Stimulated activated CD4-positive, alpha-beta T cell treated with anti-CD3 and anti-CD28 coated beads, Interleukin-12 subunit alpha, Interleukin-12 subunit beta, amount 100 ng/mL, for 4 hours (primary cell): ENCODE results near the gene DCHS2.

Source experiments
- DNase-seq: peaks from one replicate; pipeline ENCODE4 v3.0.0-alpha.2; 2020

The DCHS2 gene, protein sequence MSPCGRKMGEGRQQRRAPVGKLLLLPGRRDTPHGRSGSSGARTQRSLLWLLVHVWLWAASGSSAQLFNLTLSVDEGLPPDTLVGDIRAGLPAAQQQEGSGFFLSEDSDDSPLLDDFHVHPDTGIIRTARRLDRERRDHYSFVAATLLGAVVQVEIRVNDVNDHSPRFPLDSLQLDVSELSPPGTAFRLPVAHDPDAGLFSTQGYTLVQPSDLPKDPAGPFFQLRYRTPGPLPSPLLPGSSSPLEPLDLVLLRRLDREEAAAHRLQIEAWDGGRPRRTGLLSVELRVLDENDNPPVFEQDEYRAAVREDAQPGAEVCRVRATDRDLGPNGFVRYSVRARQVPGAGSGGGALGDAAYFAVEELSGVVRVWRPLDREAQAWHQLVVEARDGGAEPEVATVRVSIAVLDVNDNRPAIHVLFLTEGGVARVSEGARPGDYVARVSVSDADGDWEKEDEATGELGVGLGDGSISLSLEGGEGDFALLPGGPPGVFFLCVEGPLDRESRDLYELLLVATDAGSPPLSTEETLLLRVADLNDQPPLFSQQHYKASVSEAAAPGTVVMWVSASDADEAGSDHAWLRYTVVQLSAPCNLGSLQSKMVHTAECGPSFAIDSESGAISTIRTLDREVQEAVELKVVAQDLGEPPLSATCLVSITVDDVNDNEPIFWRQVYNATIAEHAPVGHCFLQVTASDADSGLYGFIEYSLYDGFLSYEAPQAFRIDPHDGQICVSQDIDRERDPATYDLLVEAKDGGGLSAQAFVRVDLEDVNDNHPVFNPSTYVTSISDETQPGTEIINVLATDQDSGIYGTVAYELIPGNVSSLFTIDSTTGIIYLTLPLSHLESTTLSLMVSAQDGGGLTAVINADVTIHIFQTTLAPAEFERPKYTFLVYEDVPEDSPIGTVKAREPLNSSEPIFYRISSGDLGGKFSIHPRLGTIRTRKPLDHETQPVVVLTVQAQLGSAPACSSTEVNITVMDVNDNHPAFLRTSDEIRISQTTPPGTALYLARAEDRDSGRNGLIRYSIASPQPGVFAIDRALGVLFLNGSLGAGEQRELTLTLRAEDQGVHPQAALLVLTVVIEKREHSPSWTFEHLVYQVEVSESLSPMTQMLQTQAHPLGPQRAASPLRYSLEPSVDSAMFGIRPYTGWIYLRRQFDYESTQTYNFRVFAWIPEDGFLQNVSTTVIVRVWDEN (N-terminal part only)

DNA sequence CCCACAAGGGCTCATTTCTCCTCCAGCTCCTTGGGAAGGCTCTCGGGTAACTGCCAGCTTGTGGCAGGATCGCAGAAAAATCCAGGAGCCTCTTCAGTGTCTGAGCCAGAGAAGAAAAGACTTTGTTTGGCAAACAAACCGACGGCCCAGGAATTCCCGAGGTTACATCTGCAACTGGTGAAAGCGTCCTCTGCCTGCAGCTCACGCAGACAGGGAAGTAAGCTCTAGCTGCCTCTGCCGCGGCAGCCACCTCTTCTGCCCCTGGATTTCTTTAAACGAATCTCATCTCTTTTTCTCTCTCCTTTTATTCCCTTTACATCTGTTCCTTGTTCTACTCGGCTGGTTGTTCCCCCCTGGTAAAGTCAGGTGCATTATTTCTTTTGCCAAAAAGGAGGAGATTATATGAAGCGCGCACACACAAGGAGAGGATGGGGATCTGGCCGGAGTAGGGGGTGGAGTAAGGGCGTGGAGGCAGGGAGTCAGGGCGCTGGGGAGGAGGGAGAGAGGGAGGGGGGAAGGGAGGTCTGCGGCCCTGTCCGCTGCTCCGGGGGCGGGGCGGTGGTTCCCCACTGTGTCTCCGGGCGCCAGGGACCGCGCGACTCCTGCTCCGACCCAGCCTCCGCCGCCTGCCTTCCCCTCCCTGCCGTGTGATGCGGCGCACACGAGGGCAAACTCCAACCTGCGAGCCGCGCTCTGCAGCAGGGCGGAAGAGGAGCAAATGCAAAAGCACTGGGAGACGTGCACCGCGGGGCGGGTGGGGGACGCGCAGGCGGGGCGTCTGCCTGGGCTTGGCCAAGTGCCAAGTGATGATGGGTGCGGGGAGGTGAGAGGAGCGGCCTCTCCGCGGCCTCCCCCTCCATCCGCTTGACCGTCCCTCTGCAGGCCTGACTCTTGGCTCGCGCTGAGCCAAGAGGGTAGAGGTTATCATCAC lies at the start of gene DCHS2:
Gene DCHS2, minus strand, starts transcription at position 459 of the 931 bp plus-strand sequence. Its CDS starts 444 bp downstream, at position 15.
- DNase-seq = no peak

DNA sequence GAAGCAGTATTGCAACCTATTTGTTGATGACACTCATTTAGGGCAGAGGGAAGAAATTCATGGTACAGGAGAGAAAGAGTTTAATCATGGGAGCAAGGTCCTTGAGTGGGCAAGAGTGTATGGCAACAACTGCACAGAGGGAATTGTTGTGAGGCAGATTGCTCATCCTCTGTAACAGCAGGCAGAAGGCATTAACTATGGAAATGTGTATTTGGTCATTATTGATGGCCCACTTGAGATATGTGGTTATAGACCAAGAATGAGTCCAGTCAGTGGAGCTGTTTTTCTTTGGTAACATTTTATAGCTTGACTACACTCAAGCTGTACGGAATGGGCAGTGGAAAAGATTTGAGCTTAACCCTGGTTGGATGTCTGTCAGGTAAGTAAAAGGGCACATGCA lies 42.7 kb upstream of the DCHS2 start:
- DNase-seq = no peak

DNA sequence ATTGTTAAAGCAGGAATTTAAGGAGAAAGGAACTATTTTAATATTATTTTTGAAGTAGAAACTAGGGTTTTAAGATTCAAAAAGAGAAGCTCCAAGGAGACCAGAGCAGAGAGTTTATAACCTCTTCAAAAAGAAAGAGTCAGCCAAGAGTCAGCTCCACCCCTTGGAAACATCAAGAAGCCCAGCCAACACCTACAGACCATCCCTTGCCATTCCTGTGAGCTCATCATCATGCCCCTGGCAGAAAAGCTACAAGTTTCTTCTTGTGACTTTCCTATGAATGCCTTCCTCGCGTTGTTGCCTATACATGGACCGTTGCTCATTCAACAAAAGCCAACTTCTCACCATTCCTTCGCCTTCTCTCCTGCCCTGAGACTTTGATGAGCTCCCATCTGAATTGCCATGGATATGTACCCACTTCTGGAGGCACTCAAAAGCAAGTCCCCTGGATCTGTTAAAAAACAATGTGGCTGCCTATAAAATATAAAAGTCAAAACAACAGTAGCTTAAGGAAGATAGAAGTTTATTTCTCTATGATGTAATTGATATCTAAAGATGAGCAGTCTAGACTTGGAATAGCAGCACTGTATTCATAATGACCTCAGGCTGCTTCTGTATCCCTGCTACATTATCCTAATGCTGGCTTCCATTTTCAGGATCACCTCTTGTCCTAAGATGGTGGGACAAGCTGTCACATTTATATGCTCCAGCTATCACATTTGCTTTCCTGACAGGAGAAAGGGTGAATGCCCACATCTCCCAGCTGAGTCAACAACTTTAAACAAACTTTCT lies 38.3 kb upstream of the DCHS2 start:
- DNase-seq = no peak

DNA sequence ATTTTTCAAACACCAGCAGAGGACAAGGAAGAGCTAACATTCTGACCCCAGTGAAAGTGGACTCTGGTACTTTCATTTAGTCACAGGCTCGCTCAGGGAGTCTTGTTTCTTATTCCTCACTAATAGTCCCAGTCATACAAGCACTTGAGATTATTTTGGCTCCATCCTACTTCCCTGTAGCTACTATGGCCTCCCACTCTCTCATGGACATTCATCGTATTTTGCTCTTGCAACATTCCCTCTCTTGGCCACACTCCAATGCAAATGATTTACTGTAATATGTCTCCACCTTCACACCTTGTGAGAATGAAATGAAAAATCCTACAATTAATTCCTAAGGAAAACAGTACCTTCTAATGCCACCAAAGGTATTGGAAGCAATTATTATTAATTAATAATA lies 37.3 kb upstream of the DCHS2 start:
- DNase-seq = no peak

DNA sequence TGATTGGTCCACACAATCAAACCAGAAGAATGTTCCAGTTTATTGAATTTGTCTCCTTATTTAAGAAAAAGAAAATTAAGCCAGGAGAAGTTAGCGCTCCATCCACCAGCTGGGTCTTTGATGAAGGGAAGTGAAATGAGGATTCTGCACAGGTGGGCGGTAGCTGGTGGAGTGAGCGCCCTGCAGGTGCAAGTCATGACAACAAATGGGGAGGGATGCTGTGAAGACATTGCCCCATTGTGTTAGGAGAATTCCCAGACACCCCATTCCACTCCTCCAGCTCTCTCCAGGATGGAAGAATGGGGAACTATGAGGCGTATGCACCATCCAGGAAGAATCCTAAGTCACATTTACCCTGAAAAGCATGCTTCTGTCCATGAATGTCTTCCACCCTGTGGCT lies 35.7 kb upstream of the DCHS2 start:
- no peak for DNase-seq

DNA sequence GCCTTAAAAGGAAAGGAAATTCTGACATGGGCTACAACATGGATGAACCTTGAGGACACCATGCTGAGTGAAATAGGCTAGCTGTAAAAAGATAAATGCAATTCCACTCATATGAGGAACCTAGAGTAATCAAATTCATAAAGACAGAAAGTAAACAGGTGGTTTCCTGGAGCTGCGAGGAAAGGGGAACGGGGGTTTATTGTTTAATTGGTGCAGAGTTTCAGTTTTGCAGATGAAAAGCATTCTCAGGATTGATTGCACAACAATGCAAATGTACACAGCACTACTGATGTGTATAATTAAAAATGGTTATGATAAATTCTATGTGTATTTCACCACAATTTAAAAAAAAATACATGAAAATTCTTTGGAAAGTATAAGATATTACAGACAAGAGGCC lies 34.6 kb upstream of the DCHS2 start:
- no peak for DNase-seq

DNA sequence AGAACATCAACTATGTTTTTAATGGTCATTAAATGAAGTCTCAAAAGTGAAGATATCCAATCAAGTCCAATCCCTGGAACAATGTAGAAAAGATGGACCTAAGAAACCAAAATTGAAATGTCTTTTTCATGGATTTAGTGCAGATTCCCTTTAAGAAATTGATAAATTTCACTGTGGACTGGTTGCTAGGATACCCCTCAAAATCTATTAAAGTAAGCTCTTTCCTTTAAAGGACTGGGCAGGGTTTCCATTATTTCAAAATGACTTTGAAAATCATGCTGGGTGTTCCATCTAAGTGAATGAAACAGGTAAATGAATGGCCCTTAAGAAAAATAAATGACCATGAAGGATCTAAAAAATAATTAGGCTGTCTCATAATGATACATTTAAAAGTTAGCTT lies 30.0 kb upstream of the DCHS2 start:
- no peak for DNase-seq

DNA sequence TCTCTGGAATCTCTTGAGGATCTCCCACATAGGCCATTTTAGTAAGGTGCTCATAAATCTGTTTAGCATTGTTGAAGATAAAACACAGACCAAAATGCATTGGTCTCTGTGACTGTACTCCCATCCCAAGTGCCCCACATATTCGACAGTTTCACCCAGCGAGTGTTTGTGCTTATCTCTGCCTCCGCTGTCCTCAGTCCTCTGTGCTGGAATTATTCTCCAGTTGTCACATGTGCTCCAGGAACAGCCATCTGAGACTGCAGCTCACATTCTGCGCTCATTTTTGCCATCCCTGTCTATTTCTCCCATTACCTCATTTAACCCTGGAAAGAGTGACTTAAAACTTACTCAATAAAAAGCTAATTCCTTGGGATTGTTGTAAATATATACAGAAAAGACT lies 27.6 kb upstream of the DCHS2 start:
- DNase-seq = no peak

DNA sequence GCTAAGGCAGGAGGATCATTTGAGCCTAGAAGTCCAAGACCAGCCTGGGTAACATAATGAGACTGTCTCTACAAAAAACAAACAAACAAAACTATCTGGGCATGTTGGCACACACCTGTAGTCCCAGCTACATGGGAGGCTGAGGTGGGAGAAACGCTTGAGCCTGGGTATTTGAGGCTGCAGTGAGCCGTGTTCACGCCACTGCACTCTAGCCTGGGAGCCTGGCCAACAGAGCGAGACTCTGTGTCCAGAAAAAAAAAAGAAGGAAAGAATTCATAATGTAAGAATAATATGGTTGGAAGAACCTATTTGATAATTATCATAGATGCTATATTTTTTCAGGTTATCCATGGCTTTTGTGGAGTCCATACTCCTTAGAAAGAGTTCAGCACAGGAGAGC lies 26.0 kb upstream of the DCHS2 start:
- DNase-seq = no peak

DNA sequence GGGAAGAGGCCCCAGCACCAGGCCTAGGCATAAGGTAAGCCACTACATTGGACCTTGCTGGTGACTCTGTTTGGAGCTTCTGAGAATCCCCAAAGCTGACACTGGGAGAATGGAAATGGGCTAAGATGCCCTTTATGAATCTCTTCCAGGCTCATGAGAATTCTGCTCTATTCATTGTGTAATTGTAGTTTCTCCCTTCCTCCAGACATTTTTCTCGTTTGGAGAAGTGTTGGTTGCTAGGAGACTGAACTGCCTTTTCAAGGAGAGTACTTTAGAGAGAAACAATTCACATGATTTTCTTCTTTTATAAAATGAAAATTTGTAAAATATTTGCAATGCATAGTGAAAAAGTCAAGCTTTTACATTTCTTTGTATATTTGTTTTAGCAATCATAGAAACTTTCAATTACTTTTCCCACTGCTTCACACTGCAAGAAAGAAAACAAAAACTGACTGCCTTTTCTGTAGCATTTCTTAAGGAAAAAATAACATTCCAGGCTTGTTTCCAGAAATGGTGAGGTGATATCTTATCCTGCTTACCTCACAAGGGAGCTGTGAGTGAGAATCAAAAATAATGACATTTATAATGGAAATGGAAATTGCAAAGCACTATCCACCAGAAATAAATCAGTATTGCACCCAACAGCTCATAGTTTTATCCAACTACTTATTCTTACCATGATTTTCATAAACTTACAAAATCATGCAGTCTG lies 24.9 kb upstream of the DCHS2 start:
- DNase-seq = no peak

DNA sequence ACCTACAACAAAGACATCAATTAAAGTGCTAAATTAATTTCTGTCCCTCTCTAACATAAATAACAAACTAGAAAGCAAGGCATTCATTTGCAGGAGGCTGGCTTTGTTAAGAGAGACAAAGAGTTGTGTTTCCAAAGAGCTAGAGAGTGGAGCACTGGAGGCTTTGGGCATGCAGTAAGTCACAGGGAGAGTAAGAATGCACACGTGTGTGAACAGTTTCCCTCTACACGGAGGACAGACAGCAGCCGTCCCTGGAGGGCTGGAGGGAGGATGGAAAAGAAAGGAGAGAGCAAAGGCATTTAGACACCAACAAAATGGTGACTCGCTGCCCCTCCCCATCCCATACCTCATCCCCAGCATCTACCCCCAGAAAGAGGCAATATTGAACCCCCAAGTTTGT lies 20.4 kb upstream of the DCHS2 start:
- DNase-seq = no peak

DNA sequence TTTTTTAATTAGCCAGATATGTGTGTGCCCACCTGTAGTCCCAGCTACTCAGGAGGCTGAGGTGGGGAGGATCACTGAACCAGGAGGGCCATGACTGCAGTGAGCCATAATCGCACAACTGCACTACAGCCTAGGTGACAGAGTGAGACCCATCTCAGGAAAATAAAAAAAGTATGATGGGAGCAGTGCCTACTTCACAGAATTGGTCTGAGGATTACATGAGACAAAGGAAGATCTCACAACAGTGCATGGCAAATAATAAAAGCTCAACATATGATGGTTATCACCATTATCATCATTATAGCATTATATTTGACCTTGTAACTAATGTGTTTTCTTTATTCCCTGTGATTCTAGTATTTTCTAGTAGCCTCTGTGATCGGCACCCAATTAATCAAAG lies 19.9 kb upstream of the DCHS2 start:
- no peak for DNase-seq

DNA sequence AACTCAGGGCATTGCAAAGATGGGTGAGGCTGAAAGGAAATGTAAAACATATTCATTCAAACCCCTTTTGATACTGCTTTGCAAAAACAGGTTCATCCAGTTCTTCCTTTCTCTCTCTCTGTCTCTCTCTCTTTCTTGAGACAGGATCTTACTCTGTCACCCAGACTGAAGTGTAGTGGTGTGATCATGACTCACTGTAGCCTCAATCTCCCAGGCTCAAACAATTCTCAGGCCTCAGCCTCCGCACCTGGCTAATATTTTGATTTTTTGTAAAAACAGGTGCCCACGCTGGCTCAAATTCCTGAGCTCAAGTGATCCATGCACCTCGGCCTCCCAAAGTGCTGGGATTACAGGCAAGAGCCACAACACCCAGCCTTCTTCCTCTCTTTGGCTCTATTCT lies 15.6 kb upstream of the DCHS2 start:
- DNase-seq = no peak

DNA sequence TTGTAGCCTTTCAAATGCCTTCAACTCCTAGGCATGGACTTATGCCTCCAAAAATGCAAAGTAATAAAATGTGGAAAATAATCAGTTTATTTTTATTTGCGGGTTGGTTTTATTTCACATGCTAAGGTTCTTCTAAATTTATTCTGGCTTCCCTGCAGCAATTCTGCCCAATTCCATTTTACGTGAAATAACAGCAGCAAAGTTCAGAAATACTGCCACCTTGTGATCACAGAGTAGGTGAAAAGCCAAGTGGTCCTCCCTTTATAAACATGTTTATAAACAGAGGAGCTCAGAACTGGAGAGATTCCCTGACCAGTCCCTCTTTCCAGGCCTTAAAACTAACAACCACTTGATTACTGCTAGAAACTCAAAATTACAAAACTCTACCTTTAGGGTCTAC lies 14.7 kb upstream of the DCHS2 start:
- DNase-seq = no peak

DNA sequence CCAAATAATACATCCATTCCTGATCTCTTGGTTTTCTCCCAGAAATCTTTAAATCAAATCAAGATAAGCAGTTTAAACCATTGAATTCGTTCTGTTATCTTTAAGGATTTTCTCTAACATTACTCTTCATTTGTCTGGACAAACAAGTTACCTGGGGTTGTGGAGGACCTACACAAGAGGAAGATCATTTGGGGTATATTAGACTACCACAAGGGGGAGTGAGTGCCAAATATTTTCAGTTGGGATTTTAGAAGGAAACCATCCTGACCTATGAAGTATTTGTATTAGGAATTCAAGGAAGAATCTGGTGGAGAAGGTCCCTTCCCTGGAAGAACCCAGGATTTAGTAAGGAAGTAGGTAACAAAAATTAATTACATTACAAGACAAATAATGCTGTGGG lies 12.0 kb upstream of the DCHS2 start:
- no peak for DNase-seq

DNA sequence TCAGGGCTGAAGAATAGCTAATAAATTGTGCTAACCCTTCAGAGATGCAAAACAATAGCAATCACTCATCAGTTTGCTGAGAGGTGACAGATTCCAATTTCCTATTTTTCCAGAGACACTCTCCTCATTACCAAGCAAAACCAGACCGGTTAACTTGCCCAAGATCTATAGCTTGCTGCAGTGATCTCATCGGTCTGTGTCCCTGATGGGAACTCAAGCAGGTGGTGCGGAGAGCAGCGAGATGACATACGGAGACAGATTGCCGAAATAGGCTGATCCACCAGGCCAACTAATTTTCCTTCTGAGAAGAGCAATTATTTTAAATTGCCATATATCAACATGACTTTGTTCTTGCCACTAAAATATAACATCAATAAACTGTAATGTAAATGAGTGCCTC lies 10.5 kb upstream of the DCHS2 start:
- DNase-seq = no peak

DNA sequence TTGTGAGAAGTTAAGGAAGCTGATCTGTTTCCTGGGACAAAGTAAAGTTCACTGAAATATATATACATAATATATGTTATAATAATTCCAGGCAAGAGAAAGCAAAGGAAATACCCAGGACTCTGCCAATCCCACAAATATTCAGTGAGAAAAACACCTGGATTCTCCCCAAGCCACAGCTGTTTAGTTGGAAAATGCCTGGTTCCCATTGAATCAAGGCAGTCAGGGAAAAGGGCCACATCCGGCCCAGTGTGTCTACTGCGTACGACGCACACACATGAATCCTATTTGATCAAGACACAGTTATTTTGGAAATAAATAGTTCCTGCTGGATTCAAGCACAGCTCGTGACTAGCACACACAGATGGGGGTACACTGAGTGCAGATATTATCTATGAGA lies 6.3 kb upstream of the DCHS2 start:
- no peak for DNase-seq

DNA sequence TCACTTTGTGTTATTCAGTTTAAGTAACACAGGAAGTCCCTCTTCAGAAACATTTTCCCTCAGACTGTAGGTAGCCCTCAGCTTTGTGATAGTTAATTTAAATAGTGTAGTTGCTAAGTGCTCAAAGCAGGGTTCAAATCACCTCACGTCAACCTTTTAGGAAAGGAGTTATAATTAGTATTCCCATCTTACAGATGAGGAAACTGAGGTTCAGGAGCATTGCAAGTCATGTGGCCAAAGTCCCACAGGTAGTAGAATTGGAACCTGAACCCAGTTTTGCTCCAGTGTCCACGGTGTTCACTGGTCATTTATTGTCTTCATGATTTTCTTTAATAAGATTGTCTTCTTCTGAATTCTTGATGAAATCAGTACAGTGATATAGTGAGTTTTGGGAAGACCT lies 4.3 kb upstream of the DCHS2 start:
- no peak for DNase-seq

DNA sequence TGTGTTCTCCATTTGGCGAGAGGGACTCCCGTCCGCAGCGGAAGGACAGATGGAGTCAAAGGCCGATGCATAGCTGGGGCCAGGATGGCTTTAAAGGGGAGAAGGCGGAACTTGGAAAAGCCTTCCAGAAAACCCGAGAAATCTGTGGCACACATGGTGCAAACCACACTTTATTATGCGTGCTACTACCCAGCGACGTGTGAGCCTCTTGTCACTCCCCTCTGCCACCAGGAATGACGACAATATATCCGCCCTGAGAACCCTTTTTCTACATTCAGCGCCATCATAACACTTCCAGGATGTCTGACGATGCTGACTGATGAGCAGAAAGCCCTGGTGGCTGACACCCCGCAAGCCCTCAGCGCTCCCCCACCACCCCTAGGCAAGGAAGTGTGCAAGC lies 689 bp upstream of the DCHS2 start:
- DNase-seq = no peak

DNA sequence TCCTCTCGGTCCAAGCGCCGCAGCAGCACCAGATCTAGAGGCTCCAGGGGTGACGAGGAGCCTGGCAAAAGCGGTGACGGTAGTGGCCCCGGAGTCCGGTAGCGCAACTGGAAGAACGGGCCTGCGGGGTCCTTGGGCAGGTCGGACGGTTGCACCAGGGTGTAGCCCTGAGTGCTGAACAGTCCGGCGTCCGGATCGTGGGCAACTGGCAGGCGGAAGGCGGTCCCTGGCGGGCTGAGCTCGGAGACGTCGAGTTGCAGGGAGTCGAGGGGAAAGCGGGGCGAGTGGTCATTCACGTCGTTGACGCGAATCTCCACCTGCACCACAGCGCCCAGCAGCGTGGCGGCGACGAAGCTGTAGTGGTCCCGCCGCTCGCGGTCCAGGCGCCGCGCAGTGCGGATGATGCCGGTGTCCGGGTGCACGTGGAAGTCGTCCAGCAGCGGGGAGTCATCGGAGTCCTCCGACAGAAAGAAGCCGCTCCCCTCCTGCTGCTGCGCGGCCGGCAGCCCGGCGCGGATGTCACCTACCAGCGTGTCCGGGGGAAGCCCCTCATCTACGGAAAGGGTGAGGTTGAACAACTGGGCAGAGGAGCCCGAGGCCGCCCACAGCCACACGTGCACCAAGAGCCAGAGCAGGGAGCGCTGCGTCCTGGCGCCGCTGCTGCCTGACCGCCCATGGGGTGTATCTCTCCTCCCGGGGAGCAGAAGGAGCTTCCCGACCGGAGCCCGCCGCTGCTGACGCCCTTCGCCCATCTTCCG lies 837 bp downstream of the DCHS2 start:
- no peak for DNase-seq
